GM21529 (cell line): ENCODE measurements around the gene CT45A1.
"Not testable (repeated sequence)": the region's sequence is repeated elsewhere in the genome, so short reads cannot be mapped to it uniquely, and the experiment has no call there.

ENCODE experiments used
- ATAC-seq: cut with Tn5 transposase; IDR thresholded peaks from one replicate; pipeline ENCODE4 v1.9.1; 2021; ENCODE audit not compliant: unreplicated experiment

Gene CT45A1

DNA sequence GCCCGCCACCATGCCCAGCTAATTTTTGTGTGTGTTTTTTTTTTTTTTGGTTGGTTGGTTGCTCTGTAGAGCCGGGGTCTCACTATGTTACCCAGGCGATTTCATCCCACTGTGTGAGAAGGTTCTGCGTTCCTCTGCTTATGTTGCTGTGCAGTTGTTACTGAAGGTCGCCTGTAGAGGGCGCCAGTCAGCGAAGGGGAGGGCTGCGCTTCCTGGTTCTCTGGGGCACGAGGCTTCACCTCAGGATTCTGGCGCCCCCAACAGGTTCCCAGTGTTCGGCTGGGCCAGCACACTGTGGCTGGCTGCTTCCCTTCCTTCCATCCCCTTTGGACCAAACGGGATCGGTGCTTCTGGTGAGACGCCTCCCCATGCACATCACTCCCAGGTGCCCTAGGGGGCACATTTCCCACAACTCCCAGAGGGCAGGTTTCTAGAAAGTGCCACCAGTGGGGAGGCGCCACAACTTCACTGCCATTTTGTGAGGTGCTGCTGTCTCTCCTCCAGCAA, at the start of gene CT45A1:
Gene CT45A1, plus strand, starts transcription at position 457 of the 507 bp plus-strand sequence. CDS start 5,302 bp downstream, outside the sequence.
- ATAC-seq, result not testable (repeated sequence)

GRCh38 chrX:135672979-135673378, 40.5 kb upstream of the CT45A1 start:
- not testable (repeated sequence) for ATAC-seq

DNA sequence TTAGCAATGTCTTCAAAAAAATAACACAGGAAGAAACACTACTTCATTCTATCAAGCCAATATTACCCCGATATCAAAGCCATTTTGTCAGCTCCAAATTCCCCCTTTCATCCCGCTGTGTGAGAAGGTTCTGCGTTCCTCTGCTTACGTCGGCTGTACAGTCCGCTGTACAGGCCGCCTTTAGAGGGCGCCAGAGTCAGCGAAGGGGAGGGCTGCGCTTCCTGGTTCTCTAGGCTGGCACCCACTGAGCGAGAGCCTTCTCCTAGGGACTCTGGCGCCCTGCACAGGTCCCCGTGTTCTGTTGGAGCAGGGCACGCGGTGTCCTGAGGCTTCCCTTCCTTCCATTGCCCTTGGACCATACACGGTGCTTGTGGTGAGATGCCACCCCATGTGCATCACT, 25.3 kb upstream of the CT45A1 start:
- ATAC-seq, result no peak

DNA sequence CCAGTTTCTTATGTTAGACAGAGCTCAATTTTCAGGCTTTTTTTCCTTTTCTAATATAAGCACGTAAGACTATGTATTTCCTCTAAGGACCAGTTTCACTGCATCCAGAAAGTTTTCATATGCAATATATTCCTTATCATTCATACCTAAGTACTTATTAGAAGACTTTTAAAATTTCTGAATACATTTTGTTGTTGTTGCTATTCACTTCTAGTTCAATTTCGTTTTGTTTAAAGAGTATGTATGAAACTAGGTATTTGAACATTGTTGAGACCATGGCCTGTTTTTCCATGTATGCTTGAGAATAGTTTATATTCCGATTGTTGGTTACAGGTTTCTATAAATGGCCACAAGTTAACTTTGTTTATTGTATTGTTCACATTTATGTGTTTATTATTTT, 18.0 kb upstream of the CT45A1 start:
- ATAC-seq, result no peak

- ATAC-seq, result no peak
Observed at GRCh38 chrX:135697601-135698000, 15.8 kb upstream of the CT45A1 start.

DNA sequence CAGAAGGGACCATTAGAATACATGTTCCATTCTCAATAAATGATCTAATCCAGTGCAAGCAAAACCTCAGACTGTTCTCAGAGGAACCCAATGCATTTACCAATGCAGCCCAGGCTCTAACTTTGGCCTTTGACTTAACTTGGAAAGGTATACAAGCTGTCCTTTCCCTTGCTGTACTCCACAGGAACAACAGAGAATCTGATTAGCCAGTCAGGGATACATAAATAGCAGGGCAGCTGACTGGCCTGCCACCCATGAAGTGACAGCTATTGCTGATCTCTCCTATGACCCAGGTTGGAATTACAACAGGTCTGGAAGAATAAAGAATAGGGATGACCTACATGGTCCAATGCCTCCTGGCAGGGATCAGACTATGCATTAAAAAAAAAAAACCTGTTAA, 14.5 kb upstream of the CT45A1 start:
- ATAC-seq, result no peak

DNA sequence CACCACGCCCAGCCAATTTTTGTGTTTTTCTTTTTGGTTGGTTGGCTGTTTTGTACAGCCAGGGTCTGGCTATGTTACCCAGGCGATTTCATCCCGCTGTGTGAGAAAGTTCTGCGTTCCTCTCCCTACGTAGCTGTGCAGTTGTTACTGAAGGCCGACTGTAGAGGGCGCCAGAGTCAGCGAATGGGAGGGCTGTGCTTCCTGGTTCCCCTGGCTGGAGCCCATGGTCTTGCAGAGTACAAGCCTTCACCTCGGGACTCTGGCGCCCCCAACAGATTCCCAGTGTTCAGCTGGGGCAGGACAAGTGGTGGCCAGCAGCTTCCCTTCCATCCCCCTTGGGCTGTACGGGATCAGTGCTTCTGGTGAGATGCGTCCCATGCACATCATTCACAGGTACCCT, 5.6 kb upstream of the CT45A1 start:
- ATAC-seq, result no peak

DNA sequence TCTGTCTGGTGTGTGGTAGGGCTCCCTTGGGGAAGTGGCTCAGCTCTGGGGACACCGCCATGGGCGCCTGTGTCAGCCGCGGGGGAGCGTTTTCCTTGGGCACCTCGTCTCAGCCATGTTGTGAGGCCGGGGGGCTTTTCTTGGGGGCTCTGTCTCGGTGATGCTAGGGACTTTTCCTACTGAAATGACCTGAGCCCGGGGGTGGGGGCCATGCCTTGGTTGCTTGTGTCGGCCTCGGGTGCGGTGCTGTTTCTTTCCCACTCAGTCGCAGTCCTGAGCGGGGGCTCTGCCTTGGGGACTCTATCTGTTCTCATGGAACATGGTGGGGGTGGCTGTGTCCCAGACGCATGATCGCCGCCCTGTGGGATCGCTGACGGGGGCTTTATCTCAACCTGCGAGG, 356 bp downstream of the CT45A1 start:
- ATAC-seq, result no peak

- ATAC-seq, result not testable (repeated sequence)
Observed at GRCh38 chrX:135734666-135735065, 21.2 kb downstream of the CT45A1 start.

GRCh38 chrX:135737366-135738071, 24.1 kb downstream of the CT45A1 start:
- no peak for ATAC-seq

DNA sequence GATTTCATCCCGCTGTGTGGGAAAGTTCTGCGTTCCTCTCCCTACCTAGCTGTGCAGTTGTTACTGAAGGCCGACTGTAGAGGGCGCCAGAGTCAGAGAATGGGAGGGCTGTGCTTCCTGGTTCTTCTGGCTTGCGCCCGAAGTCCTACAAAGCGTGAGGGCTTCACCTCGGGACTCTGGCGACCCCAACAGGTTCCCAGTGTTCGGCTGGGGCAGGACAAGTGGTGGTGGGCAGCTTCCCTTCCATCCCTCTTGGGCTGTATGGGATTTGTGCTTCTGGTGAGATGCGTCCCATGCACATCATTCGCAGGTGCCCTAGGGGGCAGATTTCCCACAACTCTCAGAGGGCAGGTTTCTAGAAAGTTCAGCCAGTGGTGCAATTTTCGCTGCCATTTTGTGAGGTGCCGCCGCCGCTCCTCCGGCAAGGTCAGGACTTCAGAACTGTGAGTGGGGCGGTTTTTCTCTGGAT, 27.3 kb downstream of the CT45A1 start:
- ATAC-seq, result peak; percentile 68

DNA sequence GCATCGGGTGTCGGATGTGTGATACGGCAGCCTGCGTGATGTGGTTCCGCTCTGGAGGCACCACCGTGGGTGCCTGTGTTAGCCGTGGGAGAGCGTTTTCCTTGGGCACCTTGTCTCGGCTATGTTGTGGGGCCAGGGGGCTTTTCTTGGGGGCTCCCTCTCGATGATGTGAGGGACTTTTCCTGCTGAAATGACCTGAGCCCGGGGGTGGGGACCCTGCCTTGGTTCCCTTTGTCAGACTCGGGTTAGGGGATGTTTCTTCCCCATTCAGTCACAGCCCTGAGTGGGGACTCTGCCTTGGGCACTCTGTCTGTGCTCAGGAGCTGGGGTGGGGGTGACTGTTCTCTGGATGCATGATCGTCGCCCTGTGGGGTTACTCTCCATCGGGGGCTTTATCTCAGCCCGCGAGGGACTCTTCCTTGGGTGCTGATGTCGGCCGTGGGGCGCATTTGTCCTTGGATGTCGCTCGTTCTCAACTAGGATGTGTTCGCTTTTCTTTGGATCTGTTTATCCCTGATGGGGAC, 27.8 kb downstream of the CT45A1 start:
- ATAC-seq, result no peak

GRCh38 chrX:135744739-135745138, 31.3 kb downstream of the CT45A1 start:
- ATAC-seq, result not testable (repeated sequence)

- not testable (repeated sequence) for ATAC-seq
Observed at GRCh38 chrX:135768091-135768490, 54.7 kb downstream of the CT45A1 start, which contains the start of gene CT45A3. CT45A3 (minus strand) TSS chrX:135768191; CDS start chrX:135764444, 3,747 bp downstream.
